ENCODE measurements around the gene SLC35G3. TPM values are rescaled to one million over a fixed set of nuclear protein-coding genes. Genes with fewer than 3 reads are reported as not detected.

Gene SLC35G3
- total RNA-seq, 2 donors from 2014 or later = not detected

GRCh38 chr17:35146214-35146833 lies 47.9 kb downstream of the SLC35G3 start:
- TF ChIP-seq POLR2A (IDR thresholded peaks at IDR 0.05) (no peak), CTCF (IDR thresholded peaks at IDR 0.05) (no peak)
- H3K9me3 ChIP-seq = no peaks in the 10 kb centered on the region
- no peaks in the 10 kb centered on the region for H3K36me3 ChIP-seq (replicated peaks in 1 of 2; ENCODE audit: insufficient read depth in 1 of 2, low read depth in 2 of 2)
- no peaks in the 10 kb centered on the region for H3K4me1 ChIP-seq
- DNase-seq (no peak), ATAC-seq (no peak)
- intact Hi-C loops (cut with DNase I) = no loop called here
- no peaks in the 10 kb centered on the region for H3K27me3 ChIP-seq
- 29 to 38% methylated on average over 4 of the region's 4 CpGs for WGBS, 2 donors
- no peak overlapping the region for H3K27ac ChIP-seq
- no peak overlapping the region for H3K4me3 ChIP-seq

GRCh38 chr17:35144840-35145239 lies 49.4 kb downstream of the SLC35G3 start:
- no peak for DNase-seq
- no peaks in the 10 kb centered on the region for H3K36me3 ChIP-seq (replicated peaks in 1 of 2; ENCODE audit: insufficient read depth in 1 of 2, low read depth in 2 of 2)
- H3K9me3 ChIP-seq = no peaks in the 10 kb centered on the region
- H3K4me1 ChIP-seq = peaks cover 12% of the 10 kb centered on the region
- ATAC-seq = no peak
- no peaks in the 10 kb centered on the region for H3K27me3 ChIP-seq
- no peak overlapping the region for H3K4me3 ChIP-seq
- intact Hi-C loops (cut with DNase I) = no loop called here
- no peak overlapping the region for H3K27ac ChIP-seq
- WGBS, 2 donors = 63 to 64% methylated on average over 4 of the region's 4 CpGs
- TF ChIP-seq POLR2A (IDR thresholded peaks at IDR 0.05) = no peak
- TF ChIP-seq CTCF (IDR thresholded peaks at IDR 0.05) = no peak

Other genes with a start within 250 kb of the SLC35G3 start
- 1 to 10 TPM in 1 of 2 donors, under 1 TPM in 1; 0.66 to 1.8 TPM for gene CCT6B, start 232.9 kb downstream of the SLC35G3 start, total RNA-seq
- 1 to 10 TPM; 5.9 to 6.5 TPM for gene ZNF830, start 232.9 kb downstream of the SLC35G3 start, total RNA-seq
- 10 to 100 TPM; 19.2 to 28.7 TPM for gene LIG3, start 213.9 kb downstream of the SLC35G3 start, total RNA-seq
- gene RFFL, start 130.7 kb downstream of the SLC35G3 start, total RNA-seq = 10 to 100 TPM; 11.9 to 17.8 TPM
- gene RAD51D, start 74.5 kb downstream of the SLC35G3 start, total RNA-seq = 10 to 100 TPM in 1 of 2 donors, 1 to 10 TPM in 1; 3.4 to 16.2 TPM
- gene FNDC8, start 72.8 kb downstream of the SLC35G3 start, total RNA-seq = not detected
- 10 to 100 TPM; 12.9 to 17.9 TPM for gene NLE1, start 52.1 kb downstream of the SLC35G3 start, total RNA-seq
- gene UNC45B, start 46.6 kb downstream of the SLC35G3 start, total RNA-seq = not detected
- 1 to 10 TPM; 7.8 to 8.9 TPM for gene SLFN5, start 48.7 kb upstream of the SLC35G3 start, total RNA-seq
- gene SLFN11, start 179.2 kb upstream of the SLC35G3 start, total RNA-seq = 10 to 100 TPM in 1 of 2 donors, 1 to 10 TPM in 1; 9.2 to 16.6 TPM
- 1 to 10 TPM; 4.9 to 6.0 TPM for gene SLFN12, start 238.1 kb upstream of the SLC35G3 start, total RNA-seq

All from body of pancreas (tissue), 4 donors.